LNCaP clone FGC (cell line): ENCODE results near the gene TRNT1.

Experiments used
- DNase-seq: peaks from one replicate; pipeline ENCODE4 v3.0.0-alpha.2; 2011; ENCODE audit warnings: low read depth
- H3K4me3 ChIP-seq: 2 replicates; pipeline ENCODE4 v1.5.1; 2011; ENCODE audit warnings: mild to moderate bottlenecking, low read depth, low read length, control low read depth
- TF ChIP-seq, protein P1 (sequence below): IDR thresholded peaks from 2 replicates; pipeline ENCODE4 v1.5.1; 2012; ENCODE audit warnings: mild to moderate bottlenecking; ENCODE audit not compliant: control insufficient read depth, insufficient read depth; ENCODE audit errors: extremely low read depth

TRNT1 gene

DNA sequence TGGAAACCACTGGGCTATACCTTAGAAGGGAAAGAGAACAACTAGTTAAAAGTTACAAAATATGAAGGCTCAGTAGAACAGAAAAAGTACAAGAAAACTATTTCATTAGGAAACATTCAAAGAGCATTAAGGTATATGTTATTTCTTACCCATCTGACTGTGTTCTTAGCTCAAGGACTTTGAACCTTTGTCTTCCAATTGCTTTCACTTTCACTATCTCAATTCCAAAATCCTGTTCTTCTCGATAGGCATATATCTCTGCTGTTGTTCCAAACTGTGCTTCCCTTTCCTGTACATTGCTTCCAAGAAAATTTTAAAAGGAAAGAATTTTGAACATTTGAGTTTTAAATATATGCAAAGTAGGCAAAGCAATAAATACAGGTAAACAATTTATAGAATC is 45.9 kb downstream of the TRNT1 start:
- no peak overlapping the region for H3K4me3 ChIP-seq
- TF ChIP-seq, protein P1, sequence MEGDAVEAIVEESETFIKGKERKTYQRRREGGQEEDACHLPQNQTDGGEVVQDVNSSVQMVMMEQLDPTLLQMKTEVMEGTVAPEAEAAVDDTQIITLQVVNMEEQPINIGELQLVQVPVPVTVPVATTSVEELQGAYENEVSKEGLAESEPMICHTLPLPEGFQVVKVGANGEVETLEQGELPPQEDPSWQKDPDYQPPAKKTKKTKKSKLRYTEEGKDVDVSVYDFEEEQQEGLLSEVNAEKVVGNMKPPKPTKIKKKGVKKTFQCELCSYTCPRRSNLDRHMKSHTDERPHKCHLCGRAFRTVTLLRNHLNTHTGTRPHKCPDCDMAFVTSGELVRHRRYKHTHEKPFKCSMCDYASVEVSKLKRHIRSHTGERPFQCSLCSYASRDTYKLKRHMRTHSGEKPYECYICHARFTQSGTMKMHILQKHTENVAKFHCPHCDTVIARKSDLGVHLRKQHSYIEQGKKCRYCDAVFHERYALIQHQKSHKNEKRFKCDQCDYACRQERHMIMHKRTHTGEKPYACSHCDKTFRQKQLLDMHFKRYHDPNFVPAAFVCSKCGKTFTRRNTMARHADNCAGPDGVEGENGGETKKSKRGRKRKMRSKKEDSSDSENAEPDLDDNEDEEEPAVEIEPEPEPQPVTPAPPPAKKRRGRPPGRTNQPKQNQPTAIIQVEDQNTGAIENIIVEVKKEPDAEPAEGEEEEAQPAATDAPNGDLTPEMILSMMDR: no peak
- DNase-seq: no peak

DNA sequence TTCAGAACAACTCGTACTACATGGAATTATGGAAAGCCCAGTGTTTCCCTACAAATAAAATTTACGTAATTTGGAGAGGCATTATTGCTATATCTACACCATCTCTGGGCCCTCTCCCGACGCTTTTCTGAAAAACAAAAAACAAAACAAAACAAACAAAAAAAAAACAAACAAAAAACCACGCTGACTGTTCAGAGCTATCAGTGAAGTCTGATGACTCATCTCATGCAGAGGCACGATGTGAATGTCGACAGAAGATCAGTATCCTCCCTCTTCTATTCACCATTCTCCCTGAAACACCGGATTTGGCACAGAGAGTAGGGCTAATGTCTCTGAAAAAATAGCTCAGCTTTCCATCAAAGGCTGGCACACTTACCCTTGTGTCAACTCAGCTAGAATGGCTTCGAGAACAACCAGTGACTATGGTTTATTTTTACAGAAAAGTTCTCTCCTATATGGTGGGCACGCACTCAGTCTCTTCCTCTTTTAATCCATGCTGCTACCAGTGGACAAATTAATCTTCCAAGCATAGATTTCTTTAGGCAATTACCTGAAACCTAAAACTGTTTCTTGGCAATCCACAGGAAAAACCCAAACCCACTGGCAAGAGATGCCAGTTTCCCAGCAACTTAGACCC is 51.2 kb downstream of the TRNT1 start:
- H3K4me3 ChIP-seq: peak overlapping the region; percentile 91
- no peak for DNase-seq
- TF ChIP-seq, protein P1: no peak

DNA sequence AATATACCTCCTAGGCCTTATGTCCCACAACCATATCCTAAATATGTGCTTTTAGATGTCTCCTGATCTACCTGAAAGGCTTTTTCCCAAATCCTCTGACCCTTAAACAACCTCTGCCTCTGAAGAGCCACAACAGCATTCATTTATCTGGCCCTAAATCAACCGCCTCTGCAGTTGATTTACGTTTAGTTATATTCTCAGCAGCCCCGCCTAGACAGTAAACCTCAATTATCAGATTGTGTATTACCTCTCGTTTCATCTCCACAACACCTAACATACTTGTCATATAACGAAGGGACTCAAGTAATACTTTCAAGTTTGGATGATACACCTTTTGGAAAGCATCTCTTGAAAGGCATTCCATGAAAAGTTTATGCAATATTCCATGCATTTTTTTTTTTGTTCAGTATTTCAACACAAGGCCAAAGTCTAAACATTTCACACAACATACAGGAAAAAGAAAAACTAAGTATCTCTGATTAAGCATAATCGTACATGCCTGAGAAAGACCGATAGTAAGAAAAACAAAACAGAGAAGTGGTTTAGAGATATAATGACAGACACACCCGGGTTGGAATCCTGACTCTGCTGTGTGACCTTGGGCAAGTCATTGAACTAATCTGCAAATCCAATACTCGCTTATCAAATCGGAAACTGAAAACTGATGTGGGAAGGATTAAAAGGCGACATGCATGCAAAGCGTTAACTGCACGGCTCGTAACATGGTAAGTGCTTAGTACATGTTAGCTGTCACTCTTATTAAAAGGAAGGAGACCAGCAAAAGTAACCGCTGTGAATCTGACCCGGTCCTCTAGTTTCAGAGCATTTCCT is 52.0 kb downstream of the TRNT1 start:
- no peak for DNase-seq
- peak overlapping the region; percentile 91 for H3K4me3 ChIP-seq
- TF ChIP-seq, protein P1: no peak

DNA sequence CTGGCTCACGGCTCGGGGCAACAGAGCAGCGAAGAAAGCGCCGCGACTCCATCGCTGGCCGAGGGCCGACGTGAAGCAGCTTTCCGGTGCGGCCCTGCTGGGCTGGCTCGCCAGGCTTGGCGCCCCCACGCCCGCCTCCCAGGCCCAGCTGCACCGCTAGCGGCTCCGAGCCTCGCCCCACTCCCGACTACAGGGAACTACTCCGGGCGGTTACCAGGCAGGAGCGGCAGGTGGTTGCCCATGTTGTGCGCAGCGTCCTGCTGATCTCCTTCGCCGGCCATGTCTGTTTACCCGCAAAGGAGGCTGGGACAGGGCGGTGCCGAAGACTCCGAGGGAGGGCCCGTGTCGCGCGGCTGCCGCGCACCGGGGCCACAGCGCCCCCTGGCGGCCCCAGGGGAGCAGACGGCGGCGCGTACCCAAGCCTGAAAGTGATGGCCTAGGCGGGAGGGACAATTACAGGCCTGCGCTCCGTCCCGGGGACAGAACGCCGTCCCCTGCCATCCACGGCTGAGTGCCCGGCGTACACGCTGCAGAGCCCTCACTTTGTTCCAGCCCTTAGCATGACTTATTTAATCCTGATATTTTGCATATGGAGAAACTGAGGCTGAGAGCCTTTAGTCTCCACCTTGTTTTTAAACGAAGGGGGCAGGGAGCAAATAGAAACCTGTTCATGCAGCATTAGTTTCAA is 52.8 kb downstream of the TRNT1 start, which contains the start of gene CRBN:
Gene CRBN (minus strand): TSS at position 285 of the 688 bp plus-strand sequence. CDS start 4 bp downstream, at position 281.
- TF ChIP-seq, protein P1: peak; percentile 97
- peak within 1 kb of the TSS; percentile 91 for H3K4me3 ChIP-seq
- peak; percentile 52 for DNase-seq

DNA sequence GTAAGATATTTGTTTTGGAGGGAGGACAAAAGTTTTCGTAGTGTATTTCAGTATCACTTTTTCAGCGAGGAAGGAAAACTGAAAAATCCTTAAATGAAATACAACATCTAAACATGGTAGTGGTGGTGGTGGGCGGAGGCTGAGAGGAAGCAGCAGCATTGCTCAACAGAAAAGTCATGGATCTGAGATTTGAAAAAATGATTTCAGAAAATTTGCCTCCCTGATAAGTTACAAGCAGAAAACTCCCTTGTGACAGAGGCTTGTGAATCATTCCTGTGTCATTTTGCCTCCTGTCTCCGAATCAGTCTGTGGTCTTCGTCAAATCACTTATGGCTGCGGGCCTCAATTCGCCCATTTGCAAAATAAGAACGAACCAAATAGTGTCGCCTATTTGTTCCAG is 53.7 kb downstream of the TRNT1 start:
- TF ChIP-seq, protein P1: no peak
- no peak for DNase-seq
- H3K4me3 ChIP-seq: no peak overlapping the region

DNA sequence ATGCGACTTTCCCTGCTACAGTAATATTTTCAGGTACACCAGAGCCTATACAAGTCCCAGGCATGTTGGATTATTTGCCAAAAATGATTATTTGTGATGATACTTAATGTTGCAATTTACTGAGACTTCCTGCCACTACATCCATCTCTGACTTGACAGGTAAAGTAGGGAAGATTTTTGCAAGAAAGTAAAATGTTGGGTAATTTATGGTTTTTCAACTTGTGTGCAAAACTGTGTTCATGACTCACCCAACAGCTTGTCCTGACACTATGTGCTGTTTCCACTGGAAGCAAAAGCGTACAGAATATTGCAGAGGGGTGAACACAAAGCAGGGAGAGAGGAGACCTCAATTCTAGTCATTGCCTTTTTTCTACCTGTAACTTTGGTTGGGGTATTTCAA is 58.1 kb downstream of the TRNT1 start:
- DNase-seq: no peak
- TF ChIP-seq, protein P1: no peak

More for the DNA sequence above, 58.1 kb downstream of the TRNT1 start:
- H3K4me3 ChIP-seq: no peak overlapping the region
